Panc1 (cell line): Measurements from ENCODE around the gene AMBP. TPM values are rescaled to one million over a fixed set of nuclear protein-coding genes. Genes with fewer than 3 reads are reported as not detected.

Source experiments
- ATAC-seq: fragments of 200-7000 bp; cut with Tn5 transposase; 2 replicates; pipeline ENCODE4 v1.9.1; 2020; ENCODE audit warnings: mild to moderate bottlenecking, moderate library complexity
- BruUV-seq: library from RNA; stranded (reverse); fragments of 400-500 nt; replicated peaks from 2 replicates; lab custom pipeline; 2021; lab: Mats Ljungman, UMichigan
- CTCF ChIA-PET: fragments of 300-600 bp; sonication (Branson Sonifier 250); formaldehyde crosslinking; loops from one replicate; lab custom pipeline; 2022; ENCODE audit warnings: antibody characterized with exemption; lab: Charles Lee
- POLR2A ChIA-PET: fragments of 300-600 bp; sonication (Branson Sonifier 250); formaldehyde crosslinking; loops from one replicate; lab custom pipeline; 2022; ENCODE audit warnings: antibody characterized with exemption; lab: Charles Lee
- DNase-seq: peaks from one replicate; pipeline ENCODE4 v3.0.0-alpha.2; 2010; ENCODE audit warnings: low read depth, low spot score
- H3K27ac ChIP-seq: 2 replicates; pipeline ENCODE4 v1.5.1; 2011; ENCODE audit warnings: mild to moderate bottlenecking, low read length, inconsistent platforms
- H3K27me3 ChIP-seq: fragments of 200-500 bp; sonication (Bioruptor generic); 2 replicates; pipeline ENCODE4 v1.6.0; 2014; ENCODE audit warnings: low read length, inconsistent platforms; ENCODE audit not compliant: control insufficient read depth, insufficient read depth
- H3K36me3 ChIP-seq: fragments of 200-500 bp; sonication (Bioruptor generic); 2 replicates; pipeline ENCODE4 v1.5.1; 2014; ENCODE audit warnings: inconsistent platforms, mild to moderate bottlenecking, low read length, moderate library complexity; ENCODE audit not compliant: control insufficient read depth, insufficient read depth
- H3K4me1 ChIP-seq: 2 replicates; pipeline ENCODE4 v1.5.1; 2011; ENCODE audit warnings: inconsistent platforms, mild to moderate bottlenecking, low read length, moderate library complexity; ENCODE audit not compliant: control insufficient read depth, insufficient read depth
- H3K4me3 ChIP-seq, 2 experiments: 2 replicates each; pipeline ENCODE4 v1.5.1; 2011 to 2012; ENCODE audit warnings: low read depth in 2 of 2, low read length in 2 of 2, mild to moderate bottlenecking in 2 of 2, inconsistent platforms in 1 of 2, moderate library complexity in 1 of 2
- H3K9me3 ChIP-seq: fragments of 200-500 bp; sonication (Bioruptor generic); 2 replicates; pipeline ENCODE4 v1.5.1; 2014; ENCODE audit warnings: low read depth, mild to moderate bottlenecking, inconsistent platforms, low read length, moderate library complexity; ENCODE audit not compliant: control insufficient read depth, insufficient read depth
- CTCF ChIP-seq: fragments of 450-650 bp; IDR thresholded peaks from 2 replicates; pipeline ENCODE4 v1.5.1; 2017; ENCODE audit warnings: mild to moderate bottlenecking
- POLR2AphosphoS5 ChIP-seq: IDR thresholded peaks from 2 replicates; pipeline ENCODE4 v1.6.1; 2012; ENCODE audit warnings: mild to moderate bottlenecking, low read depth, low read length, moderate library complexity
- REST ChIP-seq, 2 experiments: IDR thresholded peaks; 2 replicates each; pipeline ENCODE4 v1.6.1; 2011 to 2012; ENCODE audit warnings: low read depth in 2 of 2, control low read depth in 1 of 2, low read length in 1 of 2, mild to moderate bottlenecking in 1 of 2, moderate library complexity in 1 of 2; ENCODE audit not compliant: insufficient read depth in 1 of 2
- SIN3A ChIP-seq: IDR thresholded peaks from 2 replicates; pipeline ENCODE4 v1.6.1; 2012; ENCODE audit warnings: low read depth, mild to moderate bottlenecking, low read length, moderate library complexity, borderline replicate concordance; ENCODE audit not compliant: insufficient read depth
- TCF7L2 ChIP-seq: IDR thresholded peaks from 2 replicates; pipeline ENCODE4 v1.6.1; 2011; ENCODE audit warnings: mild to moderate bottlenecking, low read depth, low read length, inconsistent platforms
- in situ Hi-C: cut with HindIII; loops from 2 replicates; pipeline ENCODE4 v1.10.0; 2016; ENCODE audit warnings: low sequenced_read_pairs, low pct_unique_long_range_greater_than_20kb
- intact Hi-C: fragments of 100-400 bp; cut with micrococcal nuclease; formaldehyde crosslinking; loops from one replicate; pipeline ENCODE4 v1.10.0; 2022; ENCODE audit not compliant: unreplicated experiment
- total RNA-seq: library from RNA; stranded (reverse); gene quantifications from one replicate; pipeline ENCODE4 v1.2.1, GENCODE V29; 2021; ENCODE audit not compliant: unreplicated experiment

Gene AMBP
- total RNA-seq, 1 experiment from 2014 or later, result 1.7 TPM

DNA sequence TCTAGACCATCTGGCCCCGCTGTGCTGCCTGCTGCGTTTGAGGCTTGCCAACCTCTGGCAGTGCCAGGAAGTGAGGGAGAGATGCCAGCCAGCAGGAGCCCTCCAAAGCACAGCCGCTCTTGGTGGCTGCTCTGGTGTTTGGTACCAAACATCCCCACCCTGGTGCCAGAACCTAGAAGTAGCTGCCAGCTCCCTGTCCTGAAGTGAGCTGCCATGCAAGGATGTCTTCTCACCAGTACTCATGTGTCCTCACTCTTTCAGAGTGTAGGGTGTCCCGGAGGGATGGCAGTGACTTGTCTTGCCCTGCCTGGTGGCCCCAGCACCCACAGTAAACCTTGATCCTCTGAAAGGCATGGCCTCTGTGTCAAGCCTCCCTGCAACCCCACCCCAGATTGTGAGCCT, 43.4 kb downstream of the AMBP start:
- H3K4me3 ChIP-seq, result no peak overlapping the region
- no TSS peak for BruUV-seq
- in situ Hi-C loops (no loop called here), intact Hi-C loops (loop anchor here (5.0 to 10.0 kb wide), 2 partner anchors 157 to 220 kb away; partner anchors contain the start of gene ZNF618)
- no peak overlapping the region for H3K27ac ChIP-seq
- no peak for TF ChIP-seq CTCF
- no peak for TF ChIP-seq SIN3A
- no peak for TF ChIP-seq POLR2AphosphoS5
- TF ChIP-seq REST (IDR thresholded peaks at IDR 0.05; ENCODE audit: insufficient read depth in 1 of 2, low read depth in 2 of 2, low read length in 1 of 2), result no peak
- TF ChIP-seq TCF7L2, result no peak
- no peaks in the 10 kb centered on the region for H3K36me3 ChIP-seq
- ChIA-PET POLR2A (no interaction called here), CTCF (no interaction called here)
- no peak for DNase-seq
- no peaks in the 10 kb centered on the region for H3K4me1 ChIP-seq
- H3K9me3 ChIP-seq, result no peaks in the 10 kb centered on the region
- no peak for ATAC-seq
- H3K27me3 ChIP-seq, result no peaks in the 10 kb centered on the region

GRCh38 chr9:114034196-114034595, 43.9 kb downstream of the AMBP start:
- DNase-seq (no peak), ATAC-seq (no peak)
- no peak for TF ChIP-seq REST (IDR thresholded peaks at IDR 0.05; ENCODE audit: insufficient read depth in 1 of 2, low read depth in 2 of 2, low read length in 1 of 2)
- no peak for TF ChIP-seq CTCF
- TF ChIP-seq POLR2AphosphoS5, result no peak
- no peak for TF ChIP-seq TCF7L2
- no peak for TF ChIP-seq SIN3A
- Histone ChIP-seq H3K36me3 (no peaks in the 10 kb centered on the region), H3K4me1 (no peaks in the 10 kb centered on the region), H3K4me3 (no peak overlapping the region), H3K27ac (no peak overlapping the region), H3K9me3 (no peaks in the 10 kb centered on the region), H3K27me3 (no peaks in the 10 kb centered on the region)
- intact Hi-C loops (loop anchor here (5.0 to 10.0 kb wide), 2 partner anchors 157 to 219 kb away; partner anchors contain the start of gene ZNF618), in situ Hi-C loops (no loop called here)
- ChIA-PET POLR2A (interaction anchor here (0.5 kb wide), 1 partner anchor 295 kb away, joined by 3 read pairs; no protein-coding TSS in a partner anchor), CTCF (interaction anchor here (0.6 kb wide), 1 partner anchor 550 kb away, joined by 6 read pairs; no protein-coding TSS in a partner anchor)
- BruUV-seq, result no TSS peak
